Heart left ventricle (tissue), 11 donors: ENCODE results near the gene KRTAP4-5. TPM values are rescaled to one million over a fixed set of nuclear protein-coding genes. Genes with fewer than 3 reads are reported as not detected.

Experiments used
- polyA plus RNA-seq, 2 donors: library from polyadenylated mRNA; stranded (reverse); fragments of 200-250 nt; gene quantifications; one replicate each; pipeline ENCODE4 v1.2.3, GENCODE V29; 2013
- total RNA-seq, 9 donors: library from RNA; depleted of rRNA in 2 of 9; stranded (reverse); fragments of >200 nt in 2 of 9; fragmentation: NEBNext Ultra II Directional in 3 of 9; extraction: Animal tissue kit (Norgen Biotek cat#: 25700) in 3 of 9; gene quantifications; one replicate each; pipeline versions ENCODE4 v1.1.0 to v1.2.4, GENCODE V29; 2016 to 2023
- donor health status: ischemic (EF 13 %, LVEDD 7.1; RV severe dilation, severe dysfunction).
- donor health status: healthy with polysubstance abuse.
- donor health status: DM: no; HTN: yes; CAD: no.
- donor health status: DM: no; HTN: no; CAD: no.
- donor health status: ischemic (EF 25% LVEDD 5.7; RV mildly dilated, moderate dysfunction).
- donor health status: healthy.
- donor health status: DM: yes; HTN: yes; CAD: no.
- donor health status: PGD.
- donor health status: nonischemic (EF 23%, LVEDD 6.1; RV moderate dilation, normal function).

KRTAP4-5 gene
- total and polyA plus RNA-seq, 11 donors: not detected

Other genes starting within 250 kb of the KRTAP4-5 start
Only the 30 nearest of the 40 such genes appear.
- gene KRTAP3-2, start 149.9 kb downstream of the KRTAP4-5 start, total RNA-seq: not detected
- not detected for gene KRTAP3-2, start 149.9 kb downstream of the KRTAP4-5 start, polyA plus RNA-seq
- not detected for gene KRTAP3-1, start 140.7 kb downstream of the KRTAP4-5 start, total RNA-seq
- gene KRTAP3-1, start 140.7 kb downstream of the KRTAP4-5 start, polyA plus RNA-seq: not detected
- gene KRTAP1-5, start 122.6 kb downstream of the KRTAP4-5 start, total RNA-seq: not detected
- not detected for gene KRTAP1-5, start 122.6 kb downstream of the KRTAP4-5 start, polyA plus RNA-seq
- not detected for gene KRTAP1-4, start 119.6 kb downstream of the KRTAP4-5 start, total RNA-seq
- not detected for gene KRTAP1-4, start 119.6 kb downstream of the KRTAP4-5 start, polyA plus RNA-seq
- not detected for gene KRTAP1-3, start 115.0 kb downstream of the KRTAP4-5 start, total RNA-seq
- not detected for gene KRTAP1-3, start 115.0 kb downstream of the KRTAP4-5 start, polyA plus RNA-seq
- gene KRTAP1-1, start 108.4 kb downstream of the KRTAP4-5 start, total RNA-seq: not detected
- not detected for gene KRTAP1-1, start 108.4 kb downstream of the KRTAP4-5 start, polyA plus RNA-seq
- gene KRTAP2-1, start 102.5 kb downstream of the KRTAP4-5 start, total RNA-seq: not detected
- gene KRTAP2-1, start 102.5 kb downstream of the KRTAP4-5 start, polyA plus RNA-seq: not detected
- gene KRTAP2-2, start 94.6 kb downstream of the KRTAP4-5 start, total RNA-seq: not detected
- not detected for gene KRTAP2-2, start 94.6 kb downstream of the KRTAP4-5 start, polyA plus RNA-seq
- gene KRTAP2-3, start 89.7 kb downstream of the KRTAP4-5 start, total RNA-seq: not detected
- gene KRTAP2-3, start 89.7 kb downstream of the KRTAP4-5 start, polyA plus RNA-seq: not detected
- not detected for gene KRTAP2-4, start 83.9 kb downstream of the KRTAP4-5 start, total RNA-seq
- not detected for gene KRTAP2-4, start 83.9 kb downstream of the KRTAP4-5 start, polyA plus RNA-seq
- gene KRTAP4-7, start 65.7 kb downstream of the KRTAP4-5 start, total RNA-seq: not detected
- not detected for gene KRTAP4-7, start 65.7 kb downstream of the KRTAP4-5 start, polyA plus RNA-seq
- not detected for gene KRTAP4-8, start 51.7 kb downstream of the KRTAP4-5 start, total RNA-seq
- gene KRTAP4-8, start 51.7 kb downstream of the KRTAP4-5 start, polyA plus RNA-seq: not detected
- gene KRTAP4-16, start 47.6 kb downstream of the KRTAP4-5 start, total RNA-seq: not detected
- gene KRTAP4-16, start 47.6 kb downstream of the KRTAP4-5 start, polyA plus RNA-seq: not detected
- not detected for gene KRTAP4-9, start 44.4 kb downstream of the KRTAP4-5 start, total RNA-seq
- not detected for gene KRTAP4-9, start 44.4 kb downstream of the KRTAP4-5 start, polyA plus RNA-seq
- not detected for gene KRTAP4-11, start 31.5 kb downstream of the KRTAP4-5 start, total RNA-seq
- not detected for gene KRTAP4-11, start 31.5 kb downstream of the KRTAP4-5 start, polyA plus RNA-seq
- not detected for gene KRTAP4-12, start 25.6 kb downstream of the KRTAP4-5 start, total RNA-seq
- gene KRTAP4-12, start 25.6 kb downstream of the KRTAP4-5 start, polyA plus RNA-seq: not detected
- gene KRTAP4-6, start 9.3 kb downstream of the KRTAP4-5 start, total RNA-seq: not detected
- gene KRTAP4-6, start 9.3 kb downstream of the KRTAP4-5 start, polyA plus RNA-seq: not detected
- not detected for gene KRTAP4-4, start 10.9 kb upstream of the KRTAP4-5 start, total RNA-seq
- gene KRTAP4-4, start 10.9 kb upstream of the KRTAP4-5 start, polyA plus RNA-seq: not detected
- gene KRTAP4-3, start 18.4 kb upstream of the KRTAP4-5 start, total RNA-seq: not detected
- not detected for gene KRTAP4-3, start 18.4 kb upstream of the KRTAP4-5 start, polyA plus RNA-seq
- not detected for gene KRTAP4-2, start 28.4 kb upstream of the KRTAP4-5 start, total RNA-seq
- not detected for gene KRTAP4-2, start 28.4 kb upstream of the KRTAP4-5 start, polyA plus RNA-seq
- not detected for gene KRTAP4-1, start 35.1 kb upstream of the KRTAP4-5 start, total RNA-seq
- gene KRTAP4-1, start 35.1 kb upstream of the KRTAP4-5 start, polyA plus RNA-seq: not detected
- gene KRTAP9-1, start 40.1 kb upstream of the KRTAP4-5 start, total RNA-seq: not detected
- gene KRTAP9-1, start 40.1 kb upstream of the KRTAP4-5 start, polyA plus RNA-seq: not detected
- gene KRTAP9-2, start 76.8 kb upstream of the KRTAP4-5 start, total RNA-seq: not detected
- not detected for gene KRTAP9-2, start 76.8 kb upstream of the KRTAP4-5 start, polyA plus RNA-seq
- not detected for gene KRTAP9-3, start 82.6 kb upstream of the KRTAP4-5 start, total RNA-seq
- gene KRTAP9-3, start 82.6 kb upstream of the KRTAP4-5 start, polyA plus RNA-seq: not detected
- not detected for gene KRTAP9-8, start 88.2 kb upstream of the KRTAP4-5 start, total RNA-seq
- gene KRTAP9-8, start 88.2 kb upstream of the KRTAP4-5 start, polyA plus RNA-seq: not detected
- not detected for gene KRTAP9-4, start 99.9 kb upstream of the KRTAP4-5 start, total RNA-seq
- not detected for gene KRTAP9-4, start 99.9 kb upstream of the KRTAP4-5 start, polyA plus RNA-seq
- not detected for gene KRTAP9-9, start 105.6 kb upstream of the KRTAP4-5 start, total RNA-seq
- gene KRTAP9-9, start 105.6 kb upstream of the KRTAP4-5 start, polyA plus RNA-seq: not detected
- gene KRTAP9-6, start 115.6 kb upstream of the KRTAP4-5 start, total RNA-seq: not detected
- not detected for gene KRTAP9-6, start 115.6 kb upstream of the KRTAP4-5 start, polyA plus RNA-seq
- gene KRTAP9-7, start 125.9 kb upstream of the KRTAP4-5 start, total RNA-seq: not detected
- gene KRTAP9-7, start 125.9 kb upstream of the KRTAP4-5 start, polyA plus RNA-seq: not detected
- not detected for gene KRTAP29-1, start 153.0 kb upstream of the KRTAP4-5 start, total RNA-seq
- not detected for gene KRTAP29-1, start 153.0 kb upstream of the KRTAP4-5 start, polyA plus RNA-seq